Amniotic epithelial cell (primary cell): ENCODE measurements around the gene RAB44.
"Not testable (repeated sequence)": the region's sequence is repeated elsewhere in the genome, so short reads cannot be mapped to it uniquely, and the experiment has no call there.

Source experiments
- DNase-seq: peaks from one replicate; pipeline ENCODE4 v3.0.0-alpha.2; 2010; ENCODE audit warnings: low read depth

The RAB44 gene

DNA sequence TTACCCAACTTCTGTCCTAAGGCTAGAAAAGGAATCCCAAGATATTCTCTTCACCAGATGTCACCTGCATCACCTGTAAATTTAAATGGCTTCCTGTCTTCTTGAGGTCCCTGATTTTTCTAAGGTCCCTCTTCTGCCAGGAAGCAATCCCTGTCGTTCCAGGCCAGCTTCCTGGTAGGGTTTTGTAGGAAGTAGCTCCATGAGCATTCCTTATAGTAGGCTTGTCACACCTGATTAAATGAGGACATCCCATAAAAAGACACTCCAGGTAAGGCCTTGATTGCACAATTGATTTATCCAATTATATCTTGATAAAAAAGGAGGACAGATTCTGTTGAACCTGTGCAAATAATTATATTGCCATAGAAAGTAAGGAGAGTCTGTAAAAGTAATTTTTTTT, 8.7 kb downstream of the RAB44 start:
- DNase-seq = no peak

DNA sequence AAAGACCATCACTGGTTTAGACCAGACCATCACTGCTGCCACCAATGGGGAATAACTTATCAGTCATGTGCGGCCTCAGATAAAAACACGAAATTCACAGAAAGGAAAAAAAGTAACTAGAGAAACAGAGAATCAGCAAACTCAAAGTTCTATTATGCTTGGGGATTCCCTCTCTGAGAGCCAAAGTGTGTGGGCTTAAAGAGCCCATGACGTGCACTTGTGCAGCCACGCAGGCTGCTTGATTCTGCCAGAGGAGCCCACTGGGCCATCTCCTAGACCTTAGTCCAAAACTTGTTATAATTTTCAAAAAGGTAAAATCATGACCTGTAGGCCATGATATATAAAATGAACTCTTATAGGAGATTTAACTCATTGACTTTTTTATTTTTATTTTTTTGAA, 15.2 kb downstream of the RAB44 start:
- DNase-seq = no peak

DNA sequence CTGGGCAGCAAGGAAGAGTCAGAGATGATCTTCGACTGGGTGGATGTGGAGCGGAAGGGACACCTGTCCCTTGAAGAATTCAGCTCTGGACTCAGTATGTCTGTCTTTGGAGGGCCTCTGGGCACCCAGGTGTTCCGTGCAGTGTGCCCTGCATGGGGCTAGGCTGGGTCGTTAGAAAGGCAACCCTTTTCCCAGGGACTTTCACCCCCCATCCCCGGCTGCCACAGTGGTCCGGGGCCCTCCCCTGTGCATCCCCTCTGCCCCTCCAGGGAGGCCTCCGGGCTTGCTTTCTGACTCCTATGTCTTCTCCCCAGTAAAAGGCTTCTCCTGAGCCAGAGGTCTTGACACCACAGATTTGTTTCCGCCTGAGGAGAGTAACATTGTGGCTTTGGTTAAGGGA, 16.2 kb downstream of the RAB44 start:
- DNase-seq = no peak

DNA sequence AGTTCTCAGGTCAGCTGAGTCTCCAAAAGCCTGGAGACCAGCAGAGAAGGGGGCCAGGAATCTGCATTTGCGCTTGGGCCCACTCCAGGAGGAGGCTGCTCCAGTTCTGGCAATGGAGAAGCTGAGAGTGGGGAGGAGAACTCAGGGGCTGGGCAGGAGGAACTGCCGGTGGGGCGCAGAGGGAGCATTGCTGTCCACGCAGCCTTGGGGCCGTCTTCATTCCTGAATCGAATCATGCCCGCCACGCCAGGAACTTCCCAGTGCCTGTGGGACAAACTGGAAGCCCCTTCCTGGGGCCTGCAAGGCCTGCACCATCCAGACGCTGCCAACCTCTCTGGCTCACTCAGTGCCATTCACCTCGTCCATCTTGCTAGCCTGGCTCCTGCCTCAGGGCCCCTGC, 16.9 kb downstream of the RAB44 start:
- DNase-seq = no peak

DNA sequence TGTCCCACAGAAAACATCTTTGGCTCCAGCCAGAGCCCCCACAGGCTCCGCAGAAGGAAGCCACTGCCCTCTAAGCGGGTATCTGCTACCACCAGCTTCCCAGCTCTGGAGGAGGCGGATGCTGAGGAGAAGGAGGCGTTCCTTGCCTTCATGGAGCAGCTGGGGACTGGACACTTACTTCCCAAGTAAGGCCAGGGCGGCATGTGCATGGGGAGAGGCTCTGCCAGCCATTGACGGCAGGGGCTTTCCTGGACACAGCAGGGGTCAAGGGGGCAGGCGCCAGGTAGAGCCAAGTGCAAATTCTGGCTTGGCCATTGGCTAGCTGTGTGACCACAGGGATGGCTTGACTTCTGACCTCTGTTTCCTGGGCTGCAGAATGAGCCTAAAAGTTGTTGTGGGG, 17.8 kb downstream of the RAB44 start:
- DNase-seq = no peak

DNA sequence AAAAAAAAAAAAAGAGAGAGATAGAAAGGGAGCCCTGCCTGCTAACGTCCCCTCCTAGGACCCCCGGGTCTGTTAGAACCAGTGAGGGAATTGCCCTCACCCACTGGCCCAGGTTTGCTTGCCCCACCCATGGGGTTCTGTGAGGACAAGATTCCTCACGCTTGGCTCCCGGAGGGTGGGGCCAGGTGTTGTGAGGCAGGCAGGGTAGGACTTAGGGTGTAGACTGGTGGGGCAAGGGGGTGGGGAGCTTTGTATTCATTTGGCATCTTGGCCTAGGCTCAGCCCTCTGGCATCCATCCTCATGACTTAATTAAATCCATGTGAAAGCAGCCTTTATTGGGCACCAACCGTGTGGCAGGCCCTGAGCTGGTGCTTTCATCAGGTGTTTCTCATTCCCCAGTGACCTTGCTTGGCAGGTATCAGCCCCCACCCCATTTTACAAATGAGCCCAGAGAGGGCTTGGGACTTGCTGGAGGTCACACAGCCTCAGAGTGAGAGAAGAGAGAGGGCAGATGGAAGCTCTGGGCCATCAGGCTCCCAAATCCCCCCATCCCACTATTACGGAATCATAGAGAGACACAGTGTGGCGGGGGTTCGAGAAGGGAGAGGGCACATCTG, 19.0 kb downstream of the RAB44 start:
- DNase-seq = no peak

DNA sequence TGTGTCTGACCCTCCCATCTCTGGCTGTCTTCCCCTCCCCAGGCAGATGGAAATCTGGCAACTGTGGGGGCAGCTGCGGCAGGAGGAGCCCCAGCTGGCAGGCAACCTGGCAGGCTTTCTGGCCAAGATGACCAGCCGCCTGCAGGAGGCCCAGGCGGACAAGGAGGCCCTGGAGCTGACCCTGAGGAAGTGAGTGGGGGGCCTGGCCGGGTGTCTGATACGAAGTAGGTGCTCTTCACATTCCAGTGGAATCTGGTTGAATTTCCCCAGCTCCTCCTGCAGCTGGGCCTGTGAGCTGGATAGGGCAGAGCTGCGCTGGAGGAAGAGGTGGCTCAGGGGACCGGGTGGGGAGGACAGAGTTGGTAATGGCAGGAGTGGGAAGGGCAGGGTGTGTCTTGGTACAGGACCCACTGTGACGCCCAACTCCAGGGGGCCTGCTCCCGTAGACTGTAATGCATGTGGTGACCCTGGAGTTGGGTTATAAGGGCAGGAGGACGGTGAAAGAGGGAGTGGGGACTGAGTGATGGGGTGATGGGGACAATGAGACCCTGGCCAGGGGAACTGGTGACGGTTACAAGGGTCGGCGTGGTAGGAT, 19.7 kb downstream of the RAB44 start:
- DNase-seq = no peak

DNA sequence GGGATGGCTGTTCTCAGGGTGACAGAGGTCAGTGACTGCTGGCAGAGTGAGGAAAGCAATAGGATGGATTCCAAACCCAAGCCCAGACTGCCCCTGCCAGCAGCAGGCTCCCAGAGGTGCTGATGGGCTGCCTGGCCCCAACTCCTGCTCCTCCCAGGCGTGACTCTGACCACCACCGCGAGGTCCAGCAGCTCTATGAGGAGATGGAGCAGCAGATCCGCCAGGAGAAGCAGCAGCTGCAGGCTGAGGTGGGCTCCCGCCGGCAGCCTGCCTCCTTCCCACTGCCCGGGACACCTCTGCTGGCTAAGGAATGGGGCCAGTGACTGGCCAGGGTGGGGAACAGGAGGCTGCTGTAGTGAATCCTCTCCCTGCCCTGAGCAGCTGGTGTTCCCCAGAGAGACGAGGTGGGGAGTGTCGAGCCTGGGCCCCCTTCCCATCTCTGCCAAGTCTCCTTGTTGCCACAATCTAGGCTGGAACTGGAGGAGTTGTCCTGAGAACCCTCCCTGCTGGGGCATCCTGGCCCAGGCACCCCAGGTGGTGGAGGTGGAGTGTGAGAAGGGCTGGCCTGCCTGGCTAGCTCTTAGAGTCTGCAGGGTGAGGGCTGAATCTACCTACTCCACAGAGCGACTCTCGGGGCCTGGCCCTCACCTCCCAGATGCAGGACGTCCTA, 20.4 kb downstream of the RAB44 start:
- DNase-seq = no peak

DNA sequence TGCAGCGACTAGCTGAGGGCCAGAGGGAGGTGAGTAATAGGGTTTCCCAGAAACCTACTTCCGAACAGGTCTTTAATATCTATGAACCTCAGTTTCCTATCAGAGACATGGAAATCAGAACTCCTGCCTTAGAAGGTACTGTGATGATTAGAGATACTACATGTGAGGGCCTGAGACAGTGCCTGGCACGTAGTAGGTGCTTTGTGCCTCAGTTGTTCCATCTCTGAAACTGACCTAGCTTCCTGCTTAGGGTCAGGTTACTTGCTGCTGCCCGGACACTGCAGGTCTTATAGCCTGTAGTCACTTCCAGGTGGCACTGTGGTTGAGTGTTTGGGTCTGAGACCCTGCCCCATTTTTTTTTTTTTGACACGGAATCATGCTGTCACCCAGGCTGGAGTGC, 20.9 kb downstream of the RAB44 start:
- no peak for DNase-seq

DNA sequence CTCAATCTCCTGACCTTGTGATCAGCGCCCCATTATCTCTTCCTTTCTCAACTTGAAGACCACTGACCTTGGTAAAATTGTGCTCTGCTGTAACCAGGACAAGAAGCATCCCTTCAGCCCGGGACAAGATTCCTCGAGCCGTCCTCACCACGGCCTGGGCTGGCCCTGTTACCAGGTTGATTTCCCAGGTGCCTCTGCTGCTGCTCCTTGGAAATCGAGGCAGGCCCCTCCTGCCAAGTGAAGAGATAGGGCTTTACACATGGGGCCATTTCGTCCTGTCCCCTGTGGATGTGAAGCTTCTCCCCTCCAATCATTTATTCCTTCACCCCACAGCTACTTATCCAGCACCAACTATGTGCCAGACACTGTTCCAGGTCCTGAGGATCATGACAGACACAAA, 21.5 kb downstream of the RAB44 start:
- no peak for DNase-seq

DNA sequence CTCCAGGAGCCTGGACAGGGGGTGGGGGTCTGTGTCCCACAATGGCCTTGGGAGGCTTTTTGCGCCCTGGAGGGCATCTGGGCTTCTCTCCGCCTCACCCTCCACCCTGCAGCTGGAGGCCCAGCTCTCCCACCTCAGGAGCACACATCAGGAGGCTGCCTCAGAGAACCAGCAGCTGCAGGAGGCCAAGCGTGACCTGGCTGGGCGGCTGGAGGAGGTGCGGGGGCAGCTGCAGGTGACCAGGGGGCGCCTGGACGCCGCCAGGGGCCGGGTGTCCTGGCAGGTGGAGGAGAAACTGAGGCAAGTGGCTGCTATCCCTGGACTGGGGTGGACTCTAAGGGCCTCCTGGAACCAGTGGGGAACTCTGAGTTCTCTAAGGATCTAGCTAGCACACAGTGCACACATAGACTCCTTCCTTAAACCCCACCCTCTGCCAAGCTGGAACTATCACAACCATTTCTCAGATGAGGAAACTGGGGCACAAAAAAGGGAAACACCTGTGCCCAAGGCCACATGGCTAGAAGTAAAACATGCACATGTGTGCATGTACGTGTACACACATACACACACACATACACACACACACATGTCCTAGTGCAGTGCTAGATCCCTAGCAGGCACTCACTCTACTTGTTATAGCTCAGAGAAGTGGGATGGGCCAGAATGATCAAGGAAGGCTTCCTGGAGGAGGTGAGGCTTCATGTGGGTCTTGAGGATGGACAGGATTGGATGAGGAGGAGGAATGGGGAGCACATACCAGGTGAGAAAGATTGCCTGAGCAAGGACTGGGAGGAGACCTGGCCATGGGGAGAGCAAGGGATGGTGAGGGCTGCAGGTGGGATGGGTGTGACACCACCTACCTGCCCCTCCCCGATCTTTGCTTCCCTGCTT, 22.9 kb downstream of the RAB44 start:
- DNase-seq = no peak

DNA sequence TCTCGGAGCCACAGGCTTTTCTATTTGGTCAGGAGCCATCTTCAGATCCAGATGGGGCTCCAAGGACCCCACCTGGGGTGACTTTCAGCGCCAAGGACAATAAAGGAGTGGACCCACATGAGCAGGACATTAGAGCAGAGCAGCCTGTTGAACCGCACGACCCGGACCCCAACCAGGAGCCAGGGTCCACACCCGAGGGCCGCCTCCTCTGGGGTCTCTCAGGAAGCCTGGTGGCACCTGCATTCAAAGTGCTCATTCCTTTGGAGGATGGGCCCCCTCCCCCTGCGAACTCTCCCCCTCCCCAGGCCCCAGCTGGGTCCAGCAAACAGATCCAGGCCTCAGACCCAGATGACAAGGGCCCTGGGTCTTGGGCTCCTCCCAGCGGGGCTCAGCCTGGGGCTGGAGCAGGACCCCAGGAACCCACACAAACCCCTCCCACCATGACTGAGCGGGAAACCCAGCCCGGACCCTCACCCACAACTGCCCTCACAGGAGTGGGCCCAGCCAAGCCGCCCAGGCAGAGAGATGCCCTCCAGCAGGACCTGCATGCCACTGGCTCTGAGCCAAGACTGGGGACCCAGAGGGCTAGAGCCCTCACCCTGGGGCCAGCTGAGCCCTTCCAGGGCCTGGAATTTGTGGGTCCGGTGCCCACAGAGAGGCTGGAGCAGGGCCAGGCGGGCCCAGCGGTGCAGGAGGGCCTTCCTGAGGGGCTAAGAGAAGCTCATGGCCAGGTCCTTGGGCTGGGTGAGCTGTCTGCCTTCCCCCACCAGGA, 23.9 kb downstream of the RAB44 start:
- no peak for DNase-seq

DNA sequence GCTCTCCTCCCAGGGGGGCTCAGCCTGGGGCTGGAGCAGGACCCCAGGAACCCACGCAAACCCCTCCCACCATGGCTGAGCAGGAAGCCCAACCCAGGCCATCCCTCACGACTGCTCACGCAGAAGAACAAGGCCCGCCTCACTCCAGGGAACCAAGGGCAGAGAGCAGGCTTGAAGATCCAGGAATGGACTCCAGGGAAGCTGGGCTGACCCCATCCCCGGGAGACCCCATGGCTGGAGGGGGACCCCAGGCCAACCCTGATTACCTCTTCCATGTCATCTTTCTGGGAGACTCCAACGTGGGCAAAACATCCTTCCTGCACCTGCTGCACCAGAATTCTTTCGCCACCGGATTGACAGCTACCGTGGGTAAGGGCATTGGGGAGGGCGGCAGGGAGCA, 24.7 kb downstream of the RAB44 start:
- no peak for DNase-seq

DNA sequence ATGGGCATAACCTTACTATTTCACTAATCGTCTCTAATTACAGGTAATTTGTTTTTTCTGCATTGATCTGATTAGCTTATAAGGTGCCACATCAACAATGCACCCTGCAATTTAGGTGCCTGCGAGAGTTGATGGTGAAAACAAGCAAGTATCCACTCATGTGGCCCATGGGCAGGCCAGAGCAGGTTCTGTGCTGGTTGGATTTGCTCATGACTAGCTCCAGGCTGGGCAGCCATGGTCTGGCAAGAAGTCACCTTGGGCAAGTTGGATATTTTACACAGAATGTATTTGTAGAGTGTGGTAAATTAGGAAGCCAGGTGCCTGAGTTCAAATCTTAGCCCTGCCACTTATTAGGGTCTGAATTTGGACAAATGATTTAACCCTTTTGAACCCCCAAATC, 25.3 kb downstream of the RAB44 start:
- no peak for DNase-seq

DNA sequence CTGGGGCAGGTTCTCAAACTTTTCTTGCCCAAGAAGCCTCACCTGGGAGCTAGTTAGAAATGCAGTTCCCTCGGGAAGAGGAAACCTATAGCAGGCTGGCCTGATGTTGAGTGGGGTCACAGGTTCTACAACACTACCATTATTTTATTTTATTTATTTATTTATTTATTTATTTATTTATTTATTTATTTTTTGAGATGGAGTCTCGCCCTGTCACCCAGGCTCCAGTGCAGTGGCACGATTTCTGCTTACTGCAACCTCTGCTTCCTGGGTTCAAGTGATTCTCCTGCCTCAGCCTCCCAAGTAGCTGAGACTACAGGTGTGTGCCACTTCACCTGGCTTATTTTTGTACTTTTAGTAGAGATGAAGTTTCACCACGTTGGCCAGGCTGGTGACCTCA, 26.4 kb downstream of the RAB44 start:
- DNase-seq = not testable (repeated sequence)

DNA sequence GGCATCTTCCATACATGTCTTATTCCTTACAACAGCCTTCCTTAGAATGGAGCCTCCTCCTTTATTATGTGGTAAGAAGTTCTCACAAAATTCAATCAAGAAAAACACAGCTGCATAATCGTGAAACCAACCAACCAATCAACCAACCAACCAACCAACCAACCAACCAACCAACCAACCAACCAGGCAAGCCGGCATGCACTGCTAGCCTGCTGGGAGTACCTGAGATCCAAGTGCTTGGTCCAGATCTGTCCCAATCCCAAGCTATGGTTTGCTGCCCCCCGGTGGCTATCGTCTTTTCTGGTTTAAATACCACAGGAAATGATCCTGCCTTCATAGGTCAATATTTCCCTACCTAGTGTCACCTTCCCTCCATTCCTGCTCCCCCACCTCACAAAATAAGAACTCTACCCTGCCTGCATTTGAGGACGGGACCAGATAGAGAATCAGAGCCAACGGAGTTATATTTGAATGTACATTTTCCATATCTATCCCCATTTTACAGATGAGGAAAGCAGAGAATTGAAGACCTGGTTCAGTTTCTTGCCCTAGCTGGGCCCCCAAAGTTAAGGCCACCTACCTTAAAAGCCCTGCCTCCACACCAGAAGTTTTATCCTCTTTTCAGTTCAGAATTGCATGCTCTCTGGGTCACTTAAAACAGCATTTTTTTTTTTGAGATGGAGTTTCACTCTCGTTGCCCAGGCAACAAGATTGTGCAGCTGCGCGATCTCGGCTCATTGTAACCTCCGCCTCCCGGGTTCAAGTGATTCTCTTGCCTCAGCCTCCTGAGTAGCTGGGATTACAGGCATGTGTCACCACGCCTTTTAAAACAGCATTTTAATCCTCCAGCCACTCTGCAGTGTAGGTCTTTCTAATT, 27.1 kb downstream of the RAB44 start:
- peak; percentile 63 for DNase-seq

DNA sequence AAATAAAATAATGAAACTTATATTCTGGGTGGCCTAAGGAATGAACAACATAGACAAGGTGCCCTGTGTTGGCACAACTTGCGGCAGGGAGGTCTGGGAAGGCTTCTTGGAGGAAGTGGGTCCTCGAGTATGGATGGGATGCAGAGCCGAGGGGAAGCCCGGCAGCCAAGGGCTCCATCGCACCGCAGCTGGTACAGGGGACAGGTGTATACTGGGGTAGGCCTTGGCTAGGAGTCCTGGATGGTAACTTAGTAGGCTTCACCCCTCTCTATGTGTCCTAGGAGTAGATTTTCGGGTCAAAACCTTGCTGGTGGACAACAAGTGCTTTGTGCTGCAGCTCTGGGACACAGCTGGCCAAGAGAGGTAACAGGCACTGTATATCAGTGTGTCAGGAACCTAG, 28.0 kb downstream of the RAB44 start:
- DNase-seq = no peak

DNA sequence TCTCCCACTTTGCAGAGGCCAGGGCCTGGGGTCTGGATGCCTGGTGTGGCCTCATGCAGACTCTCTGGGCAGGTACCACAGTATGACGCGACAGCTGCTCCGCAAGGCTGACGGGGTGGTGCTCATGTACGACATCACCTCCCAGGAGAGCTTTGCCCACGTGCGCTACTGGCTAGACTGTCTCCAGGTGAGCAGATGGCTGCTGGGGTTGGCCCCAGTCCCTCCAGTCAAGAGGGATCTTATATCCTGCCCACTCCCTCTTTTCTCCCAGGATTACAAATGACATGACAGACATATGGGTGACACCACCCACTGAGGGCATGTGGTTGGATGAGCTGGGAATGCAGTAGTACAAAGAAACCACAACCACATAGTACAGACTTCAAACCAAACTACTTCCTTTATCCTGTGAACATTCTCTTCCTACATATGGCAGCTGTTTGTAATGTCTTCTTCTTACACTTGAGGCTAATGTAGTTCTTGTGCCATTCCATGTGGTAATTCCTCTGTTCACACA, 29.9 kb downstream of the RAB44 start:
- DNase-seq = peak; percentile 54

DNA sequence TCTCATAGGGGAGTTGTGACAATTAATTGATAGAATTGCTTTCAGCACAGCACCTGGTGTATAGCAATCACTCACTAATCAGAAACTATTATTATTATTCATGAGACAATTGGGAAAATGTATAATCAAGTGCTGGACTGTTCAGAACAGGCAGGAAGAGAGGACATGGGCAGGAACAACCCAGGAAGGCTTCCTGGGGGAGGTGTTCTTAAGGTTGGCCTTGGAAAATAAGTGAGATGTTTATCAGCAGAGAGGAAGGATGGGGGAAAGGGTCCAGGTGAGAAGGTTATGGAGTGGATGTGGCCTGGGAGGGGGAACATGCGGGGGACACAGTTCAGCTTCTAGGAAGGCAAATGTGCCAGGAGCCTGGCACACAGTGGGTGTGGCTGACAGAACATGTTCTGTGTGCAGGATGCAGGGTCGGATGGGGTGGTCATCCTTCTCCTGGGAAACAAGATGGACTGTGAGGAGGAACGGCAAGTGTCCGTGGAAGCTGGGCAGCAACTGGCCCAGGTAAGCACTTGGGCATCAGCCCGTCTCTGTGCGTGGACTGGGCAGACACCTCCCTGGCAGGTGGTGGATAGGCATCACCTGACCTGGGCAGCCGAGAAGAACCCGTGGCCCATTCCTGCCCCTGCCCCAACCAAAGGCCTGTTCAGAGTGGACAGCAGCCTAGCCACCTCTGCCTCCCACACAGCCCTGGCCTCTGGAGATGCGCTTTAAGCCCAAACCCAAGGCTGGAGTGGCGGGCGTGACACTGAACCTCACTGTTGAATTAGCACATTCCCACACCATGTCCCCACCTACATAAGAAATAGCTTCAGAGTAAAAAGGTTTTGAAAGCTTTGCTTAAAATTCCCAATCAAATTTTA, 30.9 kb downstream of the RAB44 start:
- DNase-seq = no peak

DNA sequence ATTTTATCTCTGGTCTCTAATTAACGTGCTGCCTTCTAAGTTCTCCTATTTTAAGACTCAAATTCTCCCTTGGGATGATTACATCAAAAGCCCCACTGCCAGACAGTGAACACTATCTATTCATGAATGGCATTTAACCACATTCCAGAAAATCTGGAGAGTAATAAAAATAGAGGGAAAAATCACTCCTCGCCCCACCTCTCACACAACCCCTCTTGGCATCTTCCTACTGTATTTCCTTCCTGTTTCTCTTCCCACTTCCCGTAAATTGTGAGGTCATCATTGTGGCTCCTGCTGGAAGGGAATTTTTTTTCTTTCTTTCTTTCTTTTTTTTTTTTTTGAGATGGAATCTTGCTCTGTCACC, 31.5 kb downstream of the RAB44 start:
- DNase-seq = no peak
